ENCODE results near the gene NDUFA13.

NDUFA13 gene

GRCh38 chr19:19529783-19530422 is 13.9 kb downstream of the NDUFA13 start:
- no peak overlapping the region for H3K4me3 ChIP-seq (replicated peaks; ENCODE audit: low read depth, low read length)
- no peak for TF ChIP-seq CTCF (IDR thresholded peaks at IDR 0.05; ENCODE audit: low read depth, low read length, missing control alignments)
- no peak for DNase-seq (ENCODE audit: extremely low read depth, low read depth)

- TF ChIP-seq CTCF (IDR thresholded peaks at IDR 0.05; ENCODE audit: low read depth, low read length, missing control alignments), result no peak
- no peak for DNase-seq (ENCODE audit: extremely low read depth, low read depth)
Observed at GRCh38 chr19:19530423-19530804, 14.4 kb downstream of the NDUFA13 start.

GRCh38 chr19:19530889-19531288 is 14.9 kb downstream of the NDUFA13 start:
- TF ChIP-seq CTCF (IDR thresholded peaks at IDR 0.05; ENCODE audit: low read depth, low read length, missing control alignments), result no peak
- DNase-seq (ENCODE audit: extremely low read depth, low read depth), result no peak
- H3K4me3 ChIP-seq (replicated peaks; ENCODE audit: low read depth, low read length), result no peak overlapping the region

More at GRCh38 chr19:19530423-19530804, 14.4 kb downstream of the NDUFA13 start:
- H3K4me3 ChIP-seq (replicated peaks; ENCODE audit: low read depth, low read length), result no peak overlapping the region

- TF ChIP-seq CTCF (IDR thresholded peaks at IDR 0.05; ENCODE audit: low read depth, low read length, missing control alignments), result peak; percentile 91
- no peak overlapping the region for H3K4me3 ChIP-seq (replicated peaks; ENCODE audit: low read depth, low read length)
- no peak for DNase-seq (ENCODE audit: extremely low read depth, low read depth)
Observed at GRCh38 chr19:19531951-19532805, 16.2 kb downstream of the NDUFA13 start.

GRCh38 chr19:19532806-19533701 is 17.0 kb downstream of the NDUFA13 start:
- no peak for TF ChIP-seq CTCF (IDR thresholded peaks at IDR 0.05; ENCODE audit: low read depth, low read length, missing control alignments)
- DNase-seq (ENCODE audit: extremely low read depth, low read depth), result no peak
- H3K4me3 ChIP-seq (replicated peaks; ENCODE audit: low read depth, low read length), result no peak overlapping the region

- TF ChIP-seq CTCF (IDR thresholded peaks at IDR 0.05; ENCODE audit: low read depth, low read length, missing control alignments), result no peak
- no peak for DNase-seq (ENCODE audit: extremely low read depth, low read depth)
- no peak overlapping the region for H3K4me3 ChIP-seq (replicated peaks; ENCODE audit: low read depth, low read length)
Observed at GRCh38 chr19:19533841-19534240, 17.8 kb downstream of the NDUFA13 start.
